GM18517 (cell line): ENCODE data around the gene FKBP2.
"Not testable (repeated sequence)": the region's sequence is repeated elsewhere in the genome, so short reads cannot be mapped to it uniquely, and the experiment has no call there.

Source experiments
- ATAC-seq: cut with Tn5 transposase; IDR thresholded peaks from one replicate; pipeline ENCODE4 v1.9.1; 2021; ENCODE audit warnings: mild to moderate bottlenecking, moderate library complexity; ENCODE audit not compliant: unreplicated experiment

Gene FKBP2

DNA sequence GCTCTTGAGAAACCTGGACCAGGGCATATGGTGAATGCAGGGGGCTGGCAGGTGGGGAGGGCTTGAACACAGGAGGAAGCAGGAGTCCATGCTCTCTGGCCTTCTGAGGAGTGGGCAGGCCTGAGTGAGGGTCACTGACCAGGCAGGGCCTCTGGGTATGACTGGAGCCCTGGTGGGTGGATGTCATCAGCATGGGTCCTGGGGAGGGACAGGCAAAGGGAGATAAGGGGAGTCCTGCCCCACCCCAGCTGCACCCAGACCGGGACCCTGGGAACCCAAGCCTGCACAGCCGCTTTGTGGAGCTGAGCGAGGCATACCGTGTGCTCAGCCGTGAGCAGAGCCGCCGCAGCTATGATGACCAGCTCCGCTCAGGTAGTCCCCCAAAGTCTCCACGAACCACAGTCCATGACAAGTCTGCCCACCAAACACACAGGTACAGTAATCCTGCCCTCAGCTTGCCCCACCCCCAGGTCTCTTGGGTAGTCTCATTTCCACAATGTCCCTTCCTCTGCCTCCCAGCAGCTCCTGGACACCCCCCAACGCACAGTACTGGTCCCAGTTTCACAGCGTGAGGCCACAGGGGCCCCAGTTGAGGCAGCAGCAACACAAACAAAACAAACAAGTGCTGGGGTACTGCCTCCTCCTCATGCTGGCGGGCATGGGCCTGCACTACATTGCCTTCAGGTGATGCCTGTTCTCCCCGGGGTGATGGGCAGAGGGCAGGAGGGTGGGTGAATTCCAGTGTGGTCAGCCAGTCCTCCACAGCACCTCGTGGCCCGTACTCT lies 8.5 kb upstream of the FKBP2 start:
- ATAC-seq, result no peak

DNA sequence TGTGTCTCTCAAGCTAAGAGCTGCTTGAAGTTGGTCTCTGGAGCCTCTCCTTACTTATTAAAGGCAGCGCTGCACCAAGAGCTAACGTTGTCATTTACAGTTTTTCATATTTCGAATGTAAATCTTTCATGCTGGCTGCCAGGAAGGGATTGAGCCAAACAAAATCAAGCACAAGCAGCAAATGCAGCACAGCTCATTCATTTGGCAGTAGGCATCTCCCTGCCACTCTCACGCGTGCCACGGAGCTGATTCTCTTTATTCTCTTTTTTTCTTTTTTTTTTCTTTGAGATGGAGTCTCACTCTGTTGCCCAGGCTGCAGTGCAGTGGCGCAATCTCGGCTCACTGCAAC lies 8.0 kb upstream of the FKBP2 start:
- ATAC-seq, result no peak

DNA sequence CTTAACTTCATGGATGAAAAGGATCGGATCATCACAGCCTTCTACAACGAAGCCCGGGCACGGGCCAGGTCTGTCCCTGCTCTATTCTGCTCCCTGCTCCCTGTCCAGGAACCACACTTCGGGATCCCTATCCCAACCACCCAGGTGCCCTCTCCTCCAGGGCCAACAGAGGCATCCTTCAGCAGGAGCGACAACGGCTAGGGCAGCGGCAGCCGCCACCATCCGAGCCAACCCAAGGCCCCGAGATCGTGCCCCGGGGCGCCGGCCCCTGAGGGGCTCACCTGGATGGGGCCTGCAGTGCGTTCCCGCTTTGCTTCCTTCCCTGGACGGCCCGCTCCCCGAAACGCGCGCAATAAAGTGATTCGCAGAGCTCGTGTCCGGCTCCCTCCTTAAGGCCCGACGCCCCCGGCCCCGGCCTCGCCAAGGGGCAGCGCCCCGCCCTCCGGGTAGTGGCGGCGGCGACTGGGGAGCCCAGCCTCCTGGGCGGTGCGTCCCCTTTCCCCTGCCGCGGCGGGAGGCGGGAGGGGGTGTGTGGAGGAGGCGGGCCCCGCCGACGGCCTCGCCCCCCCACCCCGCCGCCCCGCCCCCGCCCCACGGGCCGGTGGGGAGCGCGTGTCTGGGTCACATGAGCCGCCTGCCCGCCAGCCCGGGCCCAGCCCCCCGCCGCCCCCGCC lies 6.8 kb upstream of the FKBP2 start, which contains the start of gene VEGFB:
Gene VEGFB (plus strand): TSS at position 672 of the 674 bp plus-strand sequence. CDS start 250 bp downstream, outside the sequence.
- no peak for ATAC-seq

DNA sequence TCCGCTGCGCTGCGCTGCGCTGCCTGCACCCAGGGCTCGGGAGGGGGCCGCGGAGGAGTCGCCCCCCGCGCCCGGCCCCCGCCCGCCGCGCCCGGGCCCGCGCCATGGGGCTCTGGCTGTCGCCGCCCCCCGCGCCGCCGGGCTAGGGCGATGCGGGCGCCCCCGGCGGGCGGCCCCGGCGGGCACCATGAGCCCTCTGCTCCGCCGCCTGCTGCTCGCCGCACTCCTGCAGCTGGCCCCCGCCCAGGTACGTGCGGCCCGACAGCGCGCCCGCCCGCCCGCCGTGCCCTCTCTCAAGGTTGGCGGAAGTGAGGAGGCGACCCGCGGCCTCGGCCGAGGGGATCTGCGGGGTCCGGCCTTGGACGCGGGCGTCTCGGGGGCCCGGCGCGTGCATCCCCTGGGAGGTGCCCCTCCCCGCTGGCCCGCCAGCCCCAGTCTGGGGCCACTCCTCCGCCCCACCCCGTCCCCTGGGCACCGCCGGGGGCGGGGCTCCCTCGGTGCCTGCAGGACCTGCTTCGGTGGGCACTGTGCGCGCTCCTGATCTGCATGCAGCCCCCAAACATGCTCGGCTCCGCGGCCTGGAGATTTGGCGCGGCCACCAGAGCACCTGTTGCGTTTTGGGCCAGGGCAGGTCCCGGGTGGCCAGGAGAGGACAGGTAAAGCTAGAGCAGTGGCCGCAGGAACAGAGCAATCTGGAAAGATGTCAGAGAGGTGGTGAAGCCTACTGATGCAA lies 6.1 kb upstream of the FKBP2 start:
- ATAC-seq, result no peak

DNA sequence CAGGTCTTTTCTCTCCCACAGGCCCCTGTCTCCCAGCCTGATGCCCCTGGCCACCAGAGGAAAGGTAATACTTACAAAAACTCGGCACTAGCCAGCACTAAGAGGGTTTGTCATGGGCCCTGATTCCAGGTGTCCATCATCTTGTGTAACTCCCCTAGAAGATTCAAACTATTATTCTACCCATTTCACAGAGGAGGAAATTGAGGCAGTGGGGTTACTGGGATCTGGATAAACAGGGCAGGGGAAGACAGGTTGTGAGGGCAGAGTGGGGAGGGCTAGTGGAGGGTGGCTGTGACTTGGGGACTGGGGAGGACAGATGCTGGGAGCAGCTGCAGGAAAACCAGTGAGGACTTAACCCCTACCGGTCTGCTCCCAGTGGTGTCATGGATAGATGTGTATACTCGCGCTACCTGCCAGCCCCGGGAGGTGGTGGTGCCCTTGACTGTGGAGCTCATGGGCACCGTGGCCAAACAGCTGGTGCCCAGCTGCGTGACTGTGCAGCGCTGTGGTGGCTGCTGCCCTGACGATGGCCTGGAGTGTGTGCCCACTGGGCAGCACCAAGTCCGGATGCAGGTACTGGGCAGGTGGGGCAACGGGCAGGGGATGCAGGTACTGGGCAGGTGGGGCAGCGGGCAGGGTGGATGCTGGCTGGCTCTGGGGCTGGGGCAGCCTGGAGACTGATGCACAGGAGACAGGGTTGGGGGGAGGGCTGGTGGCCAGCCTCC lies 5.3 kb upstream of the FKBP2 start:
- ATAC-seq, result no peak

DNA sequence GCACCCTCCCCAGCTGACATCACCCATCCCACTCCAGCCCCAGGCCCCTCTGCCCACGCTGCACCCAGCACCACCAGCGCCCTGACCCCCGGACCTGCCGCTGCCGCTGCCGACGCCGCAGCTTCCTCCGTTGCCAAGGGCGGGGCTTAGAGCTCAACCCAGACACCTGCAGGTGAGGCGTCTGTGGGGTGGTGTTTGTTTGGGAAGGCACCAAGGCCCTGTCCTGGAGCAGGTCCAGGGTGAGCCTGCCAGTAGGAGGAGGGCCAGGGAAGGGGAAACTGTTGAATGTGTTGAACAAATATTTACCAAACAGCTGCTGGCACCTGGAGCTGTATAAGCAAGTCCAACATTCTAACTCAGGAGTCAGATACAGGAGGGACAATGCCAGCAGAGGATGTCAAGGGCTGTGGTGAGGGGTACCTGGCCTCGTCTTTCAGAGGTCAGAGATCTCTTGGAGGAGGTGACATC lies 3.4 kb upstream of the FKBP2 start:
- no peak for ATAC-seq

DNA sequence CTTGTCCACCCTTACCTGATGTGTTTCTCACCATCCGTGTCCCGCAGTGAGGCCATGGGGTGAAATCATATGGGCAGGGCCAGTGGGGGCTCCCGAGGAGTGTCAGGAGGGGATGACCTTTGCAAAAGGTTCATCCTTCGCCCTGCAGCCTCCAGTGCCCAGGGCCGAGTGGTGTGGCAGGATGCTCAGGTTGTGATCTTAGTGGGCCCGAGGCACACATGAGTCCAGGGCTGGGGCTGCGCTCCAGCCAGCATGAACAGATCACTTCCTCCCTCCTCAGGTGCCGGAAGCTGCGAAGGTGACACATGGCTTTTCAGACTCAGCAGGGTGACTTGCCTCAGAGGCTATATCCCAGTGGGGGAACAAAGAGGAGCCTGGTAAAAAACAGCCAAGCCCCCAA lies 2.8 kb upstream of the FKBP2 start:
- ATAC-seq, result no peak

DNA sequence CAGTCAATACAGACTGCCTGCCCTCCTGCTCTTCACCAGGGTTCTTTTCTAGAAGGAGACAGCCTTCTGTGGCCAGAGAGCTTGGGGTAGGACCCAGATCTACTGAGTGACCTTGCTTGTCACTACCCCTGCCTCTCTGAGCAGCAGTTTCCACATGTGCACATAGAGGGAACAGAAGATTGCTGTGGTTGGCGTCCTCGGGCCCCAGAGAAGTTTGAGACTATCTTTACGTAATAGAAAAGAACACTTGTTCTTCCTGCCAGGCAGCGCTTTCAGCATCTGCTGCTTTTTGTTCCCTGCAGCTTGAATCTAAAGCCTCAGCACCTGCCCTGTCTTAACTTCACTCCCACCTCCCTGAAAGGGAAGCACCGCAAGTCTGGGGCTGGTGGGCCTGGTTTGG lies 1.9 kb upstream of the FKBP2 start:
- ATAC-seq, result no peak

DNA sequence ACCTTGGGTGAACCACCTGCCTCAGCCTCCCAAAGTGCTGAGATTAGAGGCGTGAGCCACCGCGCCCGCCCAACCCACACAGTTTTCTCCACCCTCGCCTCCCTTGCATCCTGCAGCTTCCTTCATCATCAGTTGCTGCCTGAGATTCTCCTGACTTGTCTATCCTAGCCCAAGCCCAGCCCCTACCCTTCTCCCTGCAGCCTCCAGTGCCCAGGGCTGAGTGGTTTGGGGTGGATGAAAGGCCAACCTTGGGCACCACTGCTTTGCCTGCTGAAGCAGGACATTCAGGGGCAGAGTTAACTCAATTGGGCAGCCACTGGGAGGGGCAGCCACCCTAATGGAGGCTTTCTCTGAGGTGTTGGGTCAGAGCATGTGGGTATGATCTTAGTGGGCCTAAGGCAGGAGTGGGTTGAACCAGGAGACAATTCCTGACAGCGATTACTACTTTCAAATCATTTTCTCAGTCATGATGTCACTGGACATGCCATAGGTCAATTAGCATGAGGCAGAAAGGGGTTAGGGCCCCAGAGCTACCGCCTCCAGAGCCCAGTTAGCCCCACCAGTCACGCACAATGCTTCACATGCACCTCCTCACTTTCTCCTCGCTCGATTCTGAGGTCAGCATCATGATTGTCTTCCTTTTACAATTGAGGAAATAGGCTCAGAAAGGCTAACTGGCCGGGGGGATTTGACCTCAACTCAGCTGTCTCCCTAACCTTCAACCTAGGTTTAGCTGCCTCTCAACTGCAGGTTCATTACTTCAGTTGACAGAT lies 1.0 kb upstream of the FKBP2 start:
- ATAC-seq, result peak; percentile 18

DNA sequence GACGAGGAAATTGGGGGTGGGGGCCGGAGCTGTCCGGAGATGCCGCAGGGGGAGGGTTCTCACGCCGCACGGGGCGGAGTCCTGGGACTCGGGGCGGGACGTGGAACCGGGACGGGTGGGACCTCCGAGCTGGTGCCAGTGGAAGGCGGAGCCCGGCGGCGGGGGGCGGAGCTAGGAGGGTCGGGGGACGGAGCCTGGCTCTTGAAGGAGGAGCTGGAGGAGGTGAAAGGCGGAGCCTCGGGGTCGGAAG lies 271 bp downstream of the FKBP2 start:
- peak; percentile 53 for ATAC-seq

DNA sequence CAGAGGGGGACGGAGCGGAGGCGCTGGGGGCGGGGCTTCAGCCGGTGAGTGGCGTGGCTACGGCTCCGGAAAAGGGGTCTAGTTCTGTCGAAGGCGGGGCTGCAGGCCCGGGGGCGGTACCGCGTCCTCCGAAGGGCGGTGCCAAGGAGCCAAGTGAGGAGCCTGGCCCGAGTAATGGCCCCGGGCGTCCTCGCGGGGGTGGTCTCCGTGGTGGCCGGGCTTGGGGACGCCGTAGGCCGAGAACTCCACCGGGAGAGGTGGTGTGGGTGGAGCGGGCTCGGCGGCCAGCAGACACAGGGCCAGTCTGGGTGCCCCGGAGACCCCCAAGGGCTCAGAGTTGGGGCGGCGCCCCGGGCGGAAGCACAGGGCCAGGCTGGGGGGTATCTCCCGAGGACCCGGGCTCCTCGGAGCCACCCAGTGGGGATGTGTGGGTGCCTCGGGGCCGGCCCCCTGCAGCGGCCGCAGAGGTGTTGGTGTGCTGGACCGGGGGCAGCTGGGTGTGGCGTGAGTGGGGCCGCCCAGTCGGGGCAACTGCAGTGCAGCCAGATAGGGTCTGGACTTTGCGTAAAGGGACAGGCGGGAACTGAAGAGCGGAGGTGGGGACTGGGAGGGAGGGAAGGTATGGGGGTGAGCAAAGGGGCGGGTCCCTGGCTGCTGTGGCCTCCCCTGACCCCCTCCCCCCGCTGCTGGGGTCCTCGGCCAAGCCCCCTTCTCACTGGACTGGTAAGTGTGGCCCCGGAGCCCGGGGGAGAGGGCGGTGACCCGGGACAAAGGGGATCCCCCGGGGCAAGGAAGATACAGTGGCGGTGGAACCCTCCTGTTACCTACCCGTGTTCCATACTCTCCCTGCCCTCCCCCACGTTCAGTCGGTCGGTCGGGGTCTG lies 838 bp downstream of the FKBP2 start:
- peak; percentile 4 for ATAC-seq

DNA sequence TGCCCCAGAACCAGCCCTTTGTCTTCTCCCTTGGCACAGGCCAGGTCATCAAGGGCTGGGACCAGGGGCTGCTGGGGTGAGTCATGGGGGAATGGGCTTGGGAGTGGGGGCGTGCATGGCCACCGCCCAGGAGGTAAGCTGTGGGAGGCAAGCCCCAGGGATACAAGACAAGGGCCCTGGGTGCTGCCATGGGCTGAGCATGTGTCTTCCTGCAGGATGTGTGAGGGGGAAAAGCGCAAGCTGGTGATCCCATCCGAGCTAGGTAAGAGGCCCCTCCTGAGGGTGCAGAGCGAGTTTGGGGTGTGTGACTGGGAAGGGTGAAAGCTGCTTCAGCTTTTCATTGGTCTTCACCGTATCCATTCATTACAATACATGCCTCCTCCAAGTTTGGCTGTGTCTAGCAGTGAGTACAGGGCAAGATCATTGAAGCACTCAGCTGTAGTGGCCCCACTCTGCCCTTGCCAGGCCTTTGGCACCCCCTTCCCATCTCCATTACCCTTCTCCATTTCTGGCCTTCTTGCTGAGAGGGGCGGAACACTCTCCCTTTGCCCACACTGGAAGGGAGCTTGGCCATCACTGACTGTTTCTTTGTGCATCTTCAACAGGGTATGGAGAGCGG lies 2.5 kb downstream of the FKBP2 start:
- no peak for ATAC-seq

DNA sequence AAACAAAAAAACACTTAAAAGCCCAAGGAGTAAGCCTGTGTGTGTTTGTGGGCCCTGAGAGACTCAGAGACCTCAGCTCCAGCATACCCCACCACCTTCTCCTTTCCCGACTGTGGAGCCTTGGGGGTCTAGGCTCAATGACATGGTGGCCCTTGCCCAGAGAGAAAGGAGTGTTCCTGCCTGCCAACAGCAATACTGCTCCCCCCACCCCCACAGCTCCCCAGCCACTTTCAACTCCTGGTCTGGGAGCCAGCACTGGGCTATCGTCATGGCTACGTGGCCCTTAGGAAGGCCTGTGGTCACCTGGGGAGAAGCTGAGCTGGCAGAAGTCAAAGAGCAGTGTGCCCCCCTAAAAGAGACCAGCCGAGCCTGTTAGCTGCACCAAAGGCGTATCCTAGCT lies 3.2 kb downstream of the FKBP2 start:
- no peak for ATAC-seq

DNA sequence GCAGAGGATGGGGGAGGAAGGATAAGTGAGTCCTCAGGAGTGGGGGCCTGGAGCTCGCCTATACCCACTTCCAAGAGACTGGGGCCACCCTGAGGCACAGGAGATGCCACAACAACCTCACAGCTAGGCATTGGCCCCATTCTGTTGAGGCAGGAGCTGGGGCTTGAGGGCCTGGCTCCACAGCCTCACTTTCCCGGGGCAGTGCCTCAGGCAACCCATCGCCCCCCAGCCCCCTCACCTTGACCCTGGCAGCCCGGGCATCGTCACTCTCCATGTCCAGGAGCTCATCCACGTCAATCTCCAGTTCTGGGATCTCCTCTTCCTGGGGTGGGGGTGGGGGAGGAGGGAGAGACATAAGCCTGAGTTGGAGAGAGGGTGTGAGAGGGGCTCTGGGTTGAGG lies 4.1 kb downstream of the FKBP2 start:
- no peak for ATAC-seq

DNA sequence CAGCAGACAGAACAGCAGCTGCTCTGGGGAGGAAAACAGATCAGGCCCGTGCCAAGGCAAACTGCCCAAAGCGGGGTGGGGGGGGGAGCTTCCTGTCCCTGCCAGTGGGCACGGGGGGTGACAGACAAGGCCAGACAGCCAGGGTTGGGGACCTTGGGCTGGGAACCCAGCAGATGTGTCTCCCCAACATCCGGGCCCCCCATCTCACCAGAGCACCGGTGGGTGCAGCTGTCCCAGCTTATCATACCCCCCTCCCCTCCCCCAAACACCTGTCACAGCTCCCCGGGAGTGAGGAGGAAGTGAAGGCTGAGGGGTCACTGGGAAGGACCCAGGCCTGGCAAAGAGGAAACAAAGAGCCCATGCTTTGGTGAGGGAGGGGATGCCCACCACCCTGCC lies 4.5 kb downstream of the FKBP2 start:
- ATAC-seq, result no peak

DNA sequence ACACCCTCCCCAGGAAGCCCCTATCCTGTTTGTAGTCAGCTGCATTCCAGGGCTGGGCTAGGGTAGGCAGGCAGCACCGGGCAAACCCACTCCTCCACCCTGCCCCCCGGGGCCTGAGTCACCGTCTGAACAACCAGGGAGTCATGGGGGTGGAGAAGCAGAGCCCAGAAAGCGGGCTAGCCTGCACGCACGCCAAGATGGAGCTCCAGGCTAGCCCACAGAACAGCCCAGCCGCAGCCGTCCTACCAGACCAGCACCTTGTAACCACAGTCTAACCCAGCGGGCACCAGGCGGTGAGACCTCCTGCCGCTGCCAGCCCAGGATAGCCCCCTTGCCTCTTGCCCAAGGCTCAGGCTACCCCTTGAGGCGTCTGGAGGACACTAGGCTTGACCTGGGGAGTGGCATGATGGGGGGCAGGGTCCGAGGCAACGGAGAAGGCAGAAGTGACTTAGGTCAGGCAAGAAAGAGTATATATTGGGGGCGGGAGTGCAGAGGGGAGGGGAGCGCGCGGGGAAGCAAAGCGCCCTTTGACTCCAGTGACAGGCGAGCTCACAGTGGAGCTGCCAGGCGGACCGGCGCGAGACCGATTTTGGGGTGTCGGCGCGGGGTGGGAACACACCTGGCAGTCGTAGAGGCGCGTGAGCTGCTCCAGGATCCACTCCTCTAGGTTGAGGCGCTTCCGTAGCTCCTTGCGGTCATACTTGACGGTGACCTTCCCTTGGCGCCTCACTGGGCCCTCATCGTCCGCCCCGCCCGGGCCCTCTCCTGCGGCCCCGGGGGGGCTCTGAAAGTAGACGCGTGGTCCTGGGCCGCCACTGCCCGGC lies 5.1 kb downstream of the FKBP2 start:
- ATAC-seq, result no peak

DNA sequence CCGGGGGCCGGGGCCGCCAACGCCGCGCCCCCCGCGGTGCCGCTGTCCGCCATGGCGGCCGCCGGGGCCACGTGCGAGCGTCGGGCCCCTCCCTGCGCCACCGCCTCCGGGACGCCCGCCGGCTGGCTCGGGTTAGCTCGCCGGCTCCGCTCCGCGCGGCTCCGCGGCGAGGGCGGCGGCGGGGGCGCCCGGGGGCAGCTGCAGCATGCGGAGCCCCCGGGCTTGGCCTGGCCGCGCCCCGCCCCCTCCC lies 5.7 kb downstream of the FKBP2 start:
- ATAC-seq, result not testable (repeated sequence)

DNA sequence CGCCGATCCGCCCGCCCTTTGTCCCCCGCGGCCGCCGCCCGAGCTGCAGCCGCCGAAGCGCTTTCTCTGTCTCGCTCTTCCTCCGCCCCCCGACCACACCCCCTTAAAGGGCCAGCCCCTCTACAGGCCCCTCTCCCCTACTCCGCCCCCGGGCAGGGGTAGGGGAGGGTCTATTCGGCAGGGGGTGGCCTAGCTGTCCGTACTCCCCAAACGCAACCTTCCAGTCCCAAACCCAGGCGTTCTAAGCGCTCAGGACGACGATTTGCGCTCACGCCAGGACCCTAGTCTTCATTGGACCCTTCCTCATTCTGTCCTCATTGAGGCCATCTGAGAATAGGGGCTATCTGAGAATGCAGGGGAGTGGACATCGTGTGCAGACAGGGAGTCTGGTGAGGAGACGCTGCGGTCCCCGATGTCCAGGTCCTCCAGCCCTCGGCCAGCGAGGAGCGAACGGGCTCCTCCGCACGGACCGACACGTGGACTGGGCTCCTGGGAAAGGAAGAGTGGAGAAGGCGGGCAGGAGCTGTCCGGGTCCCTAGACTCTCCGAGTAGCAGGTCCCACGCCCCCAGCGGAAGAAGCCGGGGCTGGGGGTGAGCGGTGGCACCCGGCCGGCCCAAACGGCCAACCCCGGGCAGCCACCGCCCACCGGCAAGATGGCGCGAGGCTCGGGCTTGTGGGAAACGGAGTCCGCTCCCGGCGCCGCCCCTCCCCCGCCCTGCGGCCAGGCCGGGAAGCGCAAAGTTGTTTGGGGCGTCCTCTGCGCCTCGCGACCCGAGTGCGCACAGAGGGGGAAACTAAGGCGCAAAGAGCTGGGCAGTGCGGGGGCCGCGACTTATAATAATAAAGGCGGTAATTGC lies 6.2 kb downstream of the FKBP2 start, which contains the start of gene PPP1R14B:
Gene PPP1R14B (minus strand): TSS at position 73 of the 858 bp plus-strand sequence. CDS start 270 bp downstream, outside the sequence.
- no peak for ATAC-seq
